IPS-15b (cell line): Measurements from ENCODE around the gene EDC4.

Experiments
- H3K27me3 ChIP-seq: one replicate; pipeline ENCODE4 v1.6.1; 2013; ENCODE audit warnings: low read length; ENCODE audit not compliant: control insufficient read depth, insufficient read depth
- H3K36me3 ChIP-seq: one replicate; pipeline ENCODE4 v1.6.1; 2013; ENCODE audit warnings: low read length; ENCODE audit not compliant: control insufficient read depth, insufficient read depth
- H3K4me1 ChIP-seq: one replicate; pipeline ENCODE4 v1.6.1; 2013; ENCODE audit warnings: mild to moderate bottlenecking, low read length; ENCODE audit not compliant: control insufficient read depth, insufficient read depth
- H3K4me3 ChIP-seq: one replicate; pipeline ENCODE4 v1.5.1; 2013; ENCODE audit warnings: low read depth, low read length
- H3K9ac ChIP-seq: one replicate; pipeline ENCODE4 v1.6.1; 2013; ENCODE audit warnings: low read depth, mild to moderate bottlenecking, low read length
- H3K9me3 ChIP-seq: one replicate; pipeline ENCODE4 v1.6.1; 2013; ENCODE audit warnings: mild to moderate bottlenecking, low read length; ENCODE audit not compliant: control insufficient read depth, insufficient read depth

EDC4 gene

GRCh38 chr16:67919622-67920221 is 46.9 kb downstream of the EDC4 start:
- Histone ChIP-seq H3K4me3 (no peak overlapping the region), H3K9me3 (no peaks in the 10 kb centered on the region), H3K4me1 (peaks cover 5% of the 10 kb centered on the region), H3K27me3 (no peaks in the 10 kb centered on the region), H3K36me3 (peaks cover 14% of the 10 kb centered on the region), H3K9ac (no peak overlapping the region)

- H3K4me3 ChIP-seq, result no peak overlapping the region
- H3K9me3 ChIP-seq, result no peaks in the 10 kb centered on the region
- H3K36me3 ChIP-seq, result peaks cover 9% of the 10 kb centered on the region
- H3K4me1 ChIP-seq, result no peaks in the 10 kb centered on the region
- H3K27me3 ChIP-seq, result no peaks in the 10 kb centered on the region
- H3K9ac ChIP-seq, result no peak overlapping the region
Measured at GRCh38 chr16:67922221-67922620, 49.4 kb downstream of the EDC4 start.

GRCh38 chr16:67922740-67923139 is 49.9 kb downstream of the EDC4 start:
- no peak overlapping the region for H3K9ac ChIP-seq
- no peaks in the 10 kb centered on the region for H3K27me3 ChIP-seq
- H3K9me3 ChIP-seq, result no peaks in the 10 kb centered on the region
- peaks cover 12% of the 10 kb centered on the region for H3K36me3 ChIP-seq
- no peak overlapping the region for H3K4me3 ChIP-seq
- H3K4me1 ChIP-seq, result no peaks in the 10 kb centered on the region

- peaks cover 12% of the 10 kb centered on the region for H3K36me3 ChIP-seq
- H3K4me1 ChIP-seq, result no peaks in the 10 kb centered on the region
- H3K27me3 ChIP-seq, result no peaks in the 10 kb centered on the region
- H3K4me3 ChIP-seq, result no peak overlapping the region
- no peak overlapping the region for H3K9ac ChIP-seq
- H3K9me3 ChIP-seq, result no peaks in the 10 kb centered on the region
Measured at GRCh38 chr16:67923414-67924116, 50.7 kb downstream of the EDC4 start.

- no peaks in the 10 kb centered on the region for H3K4me1 ChIP-seq
- H3K27me3 ChIP-seq, result no peaks in the 10 kb centered on the region
- no peaks in the 10 kb centered on the region for H3K9me3 ChIP-seq
- H3K36me3 ChIP-seq, result peaks cover 14% of the 10 kb centered on the region
- H3K4me3 ChIP-seq, result no peak overlapping the region
- no peak overlapping the region for H3K9ac ChIP-seq
Measured at GRCh38 chr16:67924140-67924906, 51.5 kb downstream of the EDC4 start.

GRCh38 chr16:67926181-67926750 is 53.4 kb downstream of the EDC4 start:
- Histone ChIP-seq H3K9me3 (no peaks in the 10 kb centered on the region), H3K36me3 (peaks cover 21% of the 10 kb centered on the region), H3K9ac (no peak overlapping the region), H3K27me3 (no peaks in the 10 kb centered on the region), H3K4me1 (no peaks in the 10 kb centered on the region), H3K4me3 (no peak overlapping the region)

GRCh38 chr16:67927131-67927941 is 54.5 kb downstream of the EDC4 start:
- Histone ChIP-seq H3K4me1 (no peaks in the 10 kb centered on the region), H3K4me3 (no peak overlapping the region), H3K9ac (no peak overlapping the region)

GRCh38 chr16:67928147-67928546 is 55.3 kb downstream of the EDC4 start:
- H3K4me1 ChIP-seq, result no peaks in the 10 kb centered on the region
- no peak overlapping the region for H3K4me3 ChIP-seq
- H3K9ac ChIP-seq, result no peak overlapping the region
- peaks cover 24% of the 10 kb centered on the region for H3K36me3 ChIP-seq
- no peaks in the 10 kb centered on the region for H3K27me3 ChIP-seq
- no peaks in the 10 kb centered on the region for H3K9me3 ChIP-seq

More at GRCh38 chr16:67927131-67927941, 54.5 kb downstream of the EDC4 start:
- Histone ChIP-seq H3K9me3 (no peaks in the 10 kb centered on the region), H3K27me3 (no peaks in the 10 kb centered on the region), H3K36me3 (peaks cover 22% of the 10 kb centered on the region)

- Histone ChIP-seq H3K9me3 (no peaks in the 10 kb centered on the region), H3K9ac (no peak overlapping the region), H3K27me3 (no peaks in the 10 kb centered on the region), H3K4me3 (no peak overlapping the region), H3K36me3 (peaks cover 24% of the 10 kb centered on the region), H3K4me1 (no peaks in the 10 kb centered on the region)
Measured at GRCh38 chr16:67928561-67929364, 55.9 kb downstream of the EDC4 start.

GRCh38 chr16:67930191-67930590 is 57.3 kb downstream of the EDC4 start:
- H3K4me1 ChIP-seq, result peaks cover 4% of the 10 kb centered on the region
- H3K9ac ChIP-seq, result no peak overlapping the region
- peaks cover 21% of the 10 kb centered on the region for H3K36me3 ChIP-seq
- H3K4me3 ChIP-seq, result no peak overlapping the region
- no peaks in the 10 kb centered on the region for H3K27me3 ChIP-seq
- no peaks in the 10 kb centered on the region for H3K9me3 ChIP-seq
